K562 (cell line): ENCODE data around the gene HOXB3. TPM values are rescaled to one million over a fixed set of nuclear protein-coding genes. Genes with fewer than 3 reads are reported as not detected.

Source experiments
- BACH1 ChIP-seq: fragments of 200-800 bp; sonication (Bioruptor generic); IDR thresholded peaks from 2 replicates; pipeline ENCODE4 v1.6.1; 2016; ENCODE audit warnings: missing genetic modification characterization, missing compliant biosample characterization
- ERF ChIP-seq: fragments of 450-650 bp; formaldehyde crosslinking; IDR thresholded peaks from 2 replicates; pipeline ENCODE4 v1.4.0; 2020; ENCODE audit warnings: mild to moderate bottlenecking, mixed read lengths
- ETV6 ChIP-seq, 3 experiments: fragments of 150-350 bp in 1 of 3; sonication (generic) in 1 of 3; formaldehyde crosslinking in 1 of 3; IDR thresholded peaks; 2 replicates each; pipeline versions ENCODE4 v1.6.1 to v1.8.0; 2014 to 2022; ENCODE audit warnings: borderline replicate concordance in 2 of 3, low read depth in 2 of 3, antibody characterized with exemption in 1 of 3, low read length in 1 of 3, mild to moderate bottlenecking in 1 of 3, missing genetic modification reagents in 1 of 3
- GTF2F1 ChIP-seq: IDR thresholded peaks from 2 replicates; pipeline ENCODE4 v1.6.1; 2011; ENCODE audit warnings: low read depth, low read length, improper control_type of control experiment
- HSF4 ChIP-seq: fragments of 250-450 bp; sonication (Bioruptor Pico); IDR thresholded peaks from 2 replicates; pipeline ENCODE4 v2.1.2; 2022; ENCODE audit warnings: mild to moderate bottlenecking, moderate library complexity, borderline replicate concordance
- MAZ ChIP-seq, 2 experiments: fragments of 450-650 bp in 1 of 2; sonication (generic) in 1 of 2; formaldehyde crosslinking; IDR thresholded peaks in 1 of 2; conservative IDR thresholded peaks in 1 of 2; 2 replicates each; pipeline versions ENCODE4 v1.4.0 to v1.5.0; 2020; ENCODE audit warnings: mild to moderate bottlenecking in 1 of 2, missing genetic modification reagents in 1 of 2
- MCM5 ChIP-seq: fragments of 450-650 bp; IDR thresholded peaks from 2 replicates; pipeline ENCODE4 v1.6.1; 2016; ENCODE audit warnings: low read depth
- PHB ChIP-seq: fragments of 250-450 bp; sonication (Bioruptor Pico); IDR thresholded peaks from 2 replicates; pipeline ENCODE4 v1.5.0; 2021
- PHF21A ChIP-seq: fragments of 450-650 bp; IDR thresholded peaks from 2 replicates; pipeline ENCODE4 v1.6.1; 2017; ENCODE audit warnings: low read depth, borderline replicate concordance
- PRDM10 ChIP-seq: fragments of 450-650 bp; IDR thresholded peaks from 2 replicates; pipeline ENCODE4 v1.6.1; 2018; ENCODE audit not compliant: partially characterized antibody
- SAP30 ChIP-seq: fragments of 200-600 bp; sonication (generic); IDR thresholded peaks from 2 replicates; pipeline ENCODE4 v1.6.1; 2012; ENCODE audit warnings: borderline replicate concordance, low read depth, mild to moderate bottlenecking, moderate library complexity, low read length, control low read depth, inconsistent platforms; ENCODE audit not compliant: insufficient read depth, poor library complexity, severe bottlenecking
- THRB ChIP-seq: fragments of 450-650 bp; formaldehyde crosslinking; conservative IDR thresholded peaks from 2 replicates; pipeline ENCODE4 v1.4.0; 2022; ENCODE audit warnings: mild to moderate bottlenecking, missing genetic modification characterization
- TRIM24 ChIP-seq, 2 experiments: fragments of 450-650 bp; IDR thresholded peaks; 2 replicates each; pipeline ENCODE4 v1.6.1; 2016
- USF2 ChIP-seq: sonication (generic); formaldehyde crosslinking; IDR thresholded peaks from 2 replicates; pipeline ENCODE4 v1.5.0; 2020; ENCODE audit warnings: missing genetic modification reagents
- ZBED1 ChIP-seq: IDR thresholded peaks from 2 replicates; pipeline ENCODE4 v1.6.1; 2014
- ZNF41 ChIP-seq: fragments of 250-450 bp; sonication (Bioruptor Pico); conservative IDR thresholded peaks from 2 replicates; pipeline ENCODE4 v1.4.0; 2020; ENCODE audit warnings: mild to moderate bottlenecking
- ZNF436 ChIP-seq: fragments of 250-450, 450-650 bp; sonication (Bioruptor Pico); formaldehyde crosslinking; IDR thresholded peaks from 2 replicates; pipeline ENCODE4 v1.7.0; 2020; ENCODE audit warnings: mild to moderate bottlenecking
- ZNF79 ChIP-seq: fragments of 250-450 bp; sonication (Bioruptor Pico); IDR thresholded peaks from 2 replicates; pipeline ENCODE4 v1.4.0; 2020; ENCODE audit warnings: low read depth, mild to moderate bottlenecking, moderate library complexity
- polyA plus RNA-seq, 8 experiments: library from polyadenylated mRNA; depleted of rRNA in 4 of 8; stranded (reverse) in 5 of 8; unstranded in 3 of 8; fragments of >200 nt; fragmentation: Nextera tagmentation in 2 of 8; fragmentation: Illumina TruSeq in 1 of 8; extraction: Ambion mirVana in 2 of 8; extraction: Trizol in 1 of 8; gene quantifications; 2 replicates each; pipeline versions ENCODE4 v1.2.1 to v1.2.3, GENCODE V29; 2011 to 2014; ENCODE audit warnings: inconsistent platforms in 1 of 8, missing spikeins in 1 of 8
- total RNA-seq, 7 experiments: library from RNA; depleted of rRNA in 6 of 7; stranded (reverse); fragments of >200 nt in 6 of 7; fragmentation: Illumina TruSeq in 2 of 7; extraction: Trizol in 2 of 7; gene quantifications; 2 replicates each; pipeline versions ENCODE4 v1.2.1 to v1.2.3, GENCODE V29; 2011 to 2021; ENCODE audit warnings: low replicate concordance in 1 of 7
- TF ChIP-seq, protein P1 (sequence below): fragments of 250-450 bp; sonication (Bioruptor Pico); IDR thresholded peaks from 2 replicates; pipeline ENCODE4 v1.4.0; 2020; ENCODE audit warnings: mild to moderate bottlenecking, moderate library complexity

HOXB3 gene
- total and polyA plus RNA-seq, 9 of the 15 experiments (the other 6 are each of a cell fraction or from before 2014, with no cell fraction given) = 2.4 to 41.3 (median 20.2) TPM

- TF ChIP-seq, protein P1, sequence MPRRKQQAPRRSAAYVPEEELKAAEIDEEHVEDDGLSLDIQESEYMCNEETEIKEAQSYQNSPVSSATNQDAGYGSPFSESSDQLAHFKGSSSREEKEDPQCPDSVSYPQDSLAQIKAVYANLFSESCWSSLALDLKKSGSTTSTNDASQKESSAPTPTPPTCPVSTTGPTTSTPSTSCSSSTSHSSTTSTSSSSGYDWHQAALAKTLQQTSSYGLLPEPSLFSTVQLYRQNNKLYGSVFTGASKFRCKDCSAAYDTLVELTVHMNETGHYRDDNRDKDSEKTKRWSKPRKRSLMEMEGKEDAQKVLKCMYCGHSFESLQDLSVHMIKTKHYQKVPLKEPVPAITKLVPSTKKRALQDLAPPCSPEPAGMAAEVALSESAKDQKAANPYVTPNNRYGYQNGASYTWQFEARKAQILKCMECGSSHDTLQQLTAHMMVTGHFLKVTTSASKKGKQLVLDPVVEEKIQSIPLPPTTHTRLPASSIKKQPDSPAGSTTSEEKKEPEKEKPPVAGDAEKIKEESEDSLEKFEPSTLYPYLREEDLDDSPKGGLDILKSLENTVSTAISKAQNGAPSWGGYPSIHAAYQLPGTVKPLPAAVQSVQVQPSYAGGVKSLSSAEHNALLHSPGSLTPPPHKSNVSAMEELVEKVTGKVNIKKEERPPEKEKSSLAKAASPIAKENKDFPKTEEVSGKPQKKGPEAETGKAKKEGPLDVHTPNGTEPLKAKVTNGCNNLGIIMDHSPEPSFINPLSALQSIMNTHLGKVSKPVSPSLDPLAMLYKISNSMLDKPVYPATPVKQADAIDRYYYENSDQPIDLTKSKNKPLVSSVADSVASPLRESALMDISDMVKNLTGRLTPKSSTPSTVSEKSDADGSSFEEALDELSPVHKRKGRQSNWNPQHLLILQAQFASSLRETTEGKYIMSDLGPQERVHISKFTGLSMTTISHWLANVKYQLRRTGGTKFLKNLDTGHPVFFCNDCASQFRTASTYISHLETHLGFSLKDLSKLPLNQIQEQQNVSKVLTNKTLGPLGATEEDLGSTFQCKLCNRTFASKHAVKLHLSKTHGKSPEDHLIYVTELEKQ = no peak
- TF ChIP-seq ZNF79 (CRISPR knock-in tag) = no peak
- TF ChIP-seq THRB (CRISPR knock-in tag) = no peak
- no peak for TF ChIP-seq GTF2F1
- TF ChIP-seq TRIM24 (IDR thresholded peaks at IDR 0.05) = peak; percentile 25 to 35; a peak in 2 of 4 replicates
- TF ChIP-seq PHB (CRISPR knock-in tag) = no peak
- no peak for TF ChIP-seq ETV6 (IDR thresholded peaks at IDR 0.05; ENCODE audit: borderline replicate concordance in 1 of 2, low read depth in 2 of 2, low read length in 1 of 2)
- no peak for TF ChIP-seq ETV6 (CRISPR knock-in tag; IDR thresholded peaks at IDR 0.05; ENCODE audit: borderline replicate concordance)
- no peak for TF ChIP-seq PHF21A
- no peak for TF ChIP-seq ZBED1
- TF ChIP-seq ERF (CRISPR knock-in tag) = no peak
- TF ChIP-seq BACH1 (tag) = no peak
- no peak for TF ChIP-seq HSF4 (CRISPR knock-in tag)
- TF ChIP-seq USF2 (CRISPR knock-in tag) = no peak
- no peak for TF ChIP-seq ZNF41 (CRISPR knock-in tag)
- peak; percentile 52 for TF ChIP-seq PRDM10
- TF ChIP-seq MAZ (CRISPR knock-in tag; conservative IDR thresholded peaks at IDR 0.05 in 1 of 2, IDR thresholded peaks at IDR 0.05 in 1 of 2) = peak in 1 of 2 experiments; percentile 92; a peak in 2 of 4 replicates
- no peak for TF ChIP-seq MCM5
- no peak for TF ChIP-seq ZNF436
- TF ChIP-seq SAP30 = no peak
These were observed 67.9 kb downstream of the HOXB3 start (continued) for GRCh38 chr17:48522031-48522653.
